Measurements from ENCODE around the gene TNFSF18. TPM values are rescaled to one million over a fixed set of nuclear protein-coding genes. Genes with fewer than 3 reads are reported as not detected.

TNFSF18 gene
- total RNA-seq, 1 experiment from 2014 or later = not detected

GRCh38 chr1:173014160-173014559 is 36.6 kb downstream of the TNFSF18 start:
- H3K4me1 Mint-ChIP-seq = no peaks in the 10 kb centered on the region
- H3K4me3 Mint-ChIP-seq = no peak overlapping the region
- no peak for DNase-seq (ENCODE audit: low spot score)
- TF ChIP-seq ZNF263 (CRISPR knock-in tag; IDR thresholded peaks at IDR 0.05; ENCODE audit: low read depth) (no peak), JUN (CRISPR knock-in tag; IDR thresholded peaks at IDR 0.05) (no peak)
- no peak overlapping the region for H3K27ac Mint-ChIP-seq
- CTCF ChIA-PET = no interaction called here
- H3K36me3 Mint-ChIP-seq = no peaks in the 10 kb centered on the region
- H3K9me3 Mint-ChIP-seq = no peaks in the 10 kb centered on the region
- POLR2A ChIA-PET = no interaction called here
- H3K27me3 Mint-ChIP-seq (ENCODE audit: low read depth) = no peaks in the 10 kb centered on the region
- ATAC-seq = no peak

- POLR2A ChIA-PET = no interaction called here
- TF ChIP-seq PRRX2 (CRISPR knock-in tag; IDR thresholded peaks at IDR 0.05) (no peak), E2F5 (CRISPR knock-in tag; IDR thresholded peaks at IDR 0.05) (no peak), EMX1 (CRISPR knock-in tag; IDR thresholded peaks at IDR 0.05) (no peak), FOXP4 (CRISPR knock-in tag; IDR thresholded peaks at IDR 0.05) (no peak), ZBTB43 (CRISPR knock-in tag; IDR thresholded peaks at IDR 0.05) (no peak), GABPB1 (CRISPR knock-in tag; IDR thresholded peaks at IDR 0.05) (no peak), MLX (CRISPR knock-in tag; IDR thresholded peaks at IDR 0.05) (no peak), ELF4 (CRISPR knock-in tag; IDR thresholded peaks at IDR 0.05; ENCODE audit: low read depth) (no peak), JUN (CRISPR knock-in tag; IDR thresholded peaks at IDR 0.05) (no peak), USF2 (CRISPR knock-in tag; IDR thresholded peaks at IDR 0.05) (no peak), USF1 (CRISPR knock-in tag; IDR thresholded peaks at IDR 0.05) (no peak), CBFB (CRISPR knock-in tag; IDR thresholded peaks at IDR 0.05; ENCODE audit: low read depth) (no peak), ZNF121 (CRISPR knock-in tag; IDR thresholded peaks at IDR 0.05) (no peak), ZNF425 (CRISPR knock-in tag; conservative IDR thresholded peaks at IDR 0.05) (no peak), FOXJ3 (CRISPR knock-in tag; IDR thresholded peaks at IDR 0.05; ENCODE audit: borderline replicate concordance) (no peak), MYBL2 (CRISPR knock-in tag; IDR thresholded peaks at IDR 0.05) (no peak), CREM (CRISPR knock-in tag; IDR thresholded peaks at IDR 0.05) (no peak), ZNF532 (CRISPR knock-in tag; IDR thresholded peaks at IDR 0.05; ENCODE audit: borderline replicate concordance) (no peak)
These were observed 38.6 kb downstream of the TNFSF18 start for GRCh38 chr1:173012126-173012525.

More at GRCh38 chr1:173012126-173012525, 38.6 kb downstream of the TNFSF18 start:
- CTCF ChIA-PET = no interaction called here
- H3K4me3 Mint-ChIP-seq = no peak overlapping the region
- H3K9me3 Mint-ChIP-seq = no peaks in the 10 kb centered on the region
- H3K27me3 Mint-ChIP-seq (ENCODE audit: low read depth) = no peaks in the 10 kb centered on the region
- no peak overlapping the region for H3K27ac Mint-ChIP-seq
- H3K4me1 Mint-ChIP-seq = no peaks in the 10 kb centered on the region
- ATAC-seq (no peak), DNase-seq (ENCODE audit: low spot score) (no peak)
- no peaks in the 10 kb centered on the region for H3K36me3 Mint-ChIP-seq
